AG09319 (cell line): ENCODE data around the gene ELOVL2.
"Not testable (repeated sequence)": the region's sequence is repeated elsewhere in the genome, so short reads cannot be mapped to it uniquely, and the experiment has no call there.

Source experiments
- DNase-seq: peaks from one replicate; pipeline ENCODE4 v3.0.0-alpha.2; 2010; ENCODE audit warnings: low read depth; ENCODE audit errors: extremely low read depth
- CTCF ChIP-seq: IDR thresholded peaks from 2 replicates; pipeline ENCODE4 v1.5.1; 2011; ENCODE audit warnings: low read depth, mild to moderate bottlenecking, inconsistent platforms, low read length, moderate library complexity

ELOVL2 gene

GRCh38 chr6:11012976-11013720, 31.0 kb downstream of the ELOVL2 start:
- TF ChIP-seq CTCF: no peak
- no peak for DNase-seq

DNA sequence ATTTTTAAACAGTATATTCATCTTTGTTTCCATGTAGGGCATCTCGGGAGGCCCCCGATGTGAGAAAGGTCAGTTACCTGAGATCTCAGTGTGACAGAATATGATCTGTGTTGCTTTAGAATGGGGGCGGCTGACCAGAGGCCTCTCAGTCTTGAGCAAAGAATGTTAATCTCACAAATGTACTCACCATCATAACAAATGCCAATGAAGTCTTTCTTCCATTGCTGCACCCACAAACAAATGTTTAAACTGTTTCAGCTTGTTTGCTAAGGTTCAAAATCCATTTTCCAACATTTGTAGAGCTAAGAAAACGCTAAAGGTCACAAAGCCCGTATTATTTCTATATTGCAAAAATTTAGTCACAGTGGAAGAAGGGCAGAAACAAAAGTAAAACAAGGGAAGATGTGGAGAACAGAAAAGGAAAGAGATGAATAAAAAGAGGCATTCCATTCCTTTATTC, 31.8 kb downstream of the ELOVL2 start:
- TF ChIP-seq CTCF: no peak
- DNase-seq: no peak

DNA sequence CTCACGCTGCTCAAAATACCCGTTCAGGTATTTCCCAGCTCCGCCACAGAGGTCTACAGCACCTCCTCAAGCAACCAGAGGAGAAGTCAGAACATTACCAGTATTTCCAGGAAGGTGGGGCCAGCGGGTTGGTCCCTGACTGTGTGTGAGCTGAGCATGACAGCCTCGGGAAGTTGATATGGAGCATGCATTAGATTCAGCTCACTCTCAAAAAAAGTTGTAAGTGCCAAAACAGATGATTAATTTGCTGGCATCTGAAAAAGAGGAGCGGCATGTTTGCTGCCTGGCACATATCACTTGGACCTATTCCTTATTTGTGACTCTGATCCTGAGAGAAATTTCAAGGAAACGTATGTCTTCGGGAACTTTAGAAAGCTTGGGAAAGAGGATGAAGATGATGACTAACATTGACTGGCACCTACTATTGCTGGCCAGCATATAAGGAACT, 32.3 kb downstream of the ELOVL2 start:
- DNase-seq: no peak
- TF ChIP-seq CTCF: no peak

GRCh38 chr6:11009353-11009752, 34.8 kb downstream of the ELOVL2 start:
- TF ChIP-seq CTCF: no peak
- no peak for DNase-seq

DNA sequence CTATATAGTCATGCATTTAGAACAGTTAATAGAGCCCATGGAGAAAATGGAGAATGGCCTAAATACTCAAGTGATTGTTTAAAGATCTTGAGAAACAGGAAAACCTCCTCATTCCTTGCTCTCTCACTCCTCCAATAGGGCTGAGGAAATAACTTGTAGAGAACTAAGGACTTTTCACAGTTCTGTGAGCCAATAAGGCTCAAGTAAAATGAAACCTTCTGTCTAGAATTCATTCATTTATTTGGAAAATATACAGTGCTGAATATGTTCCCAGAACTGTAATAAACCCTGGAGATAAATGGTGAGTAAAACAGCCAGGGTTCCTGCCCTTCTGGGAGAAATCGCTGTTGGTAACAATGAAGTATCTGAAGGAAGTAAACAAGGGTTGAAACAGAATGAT, 35.3 kb downstream of the ELOVL2 start:
- no peak for TF ChIP-seq CTCF
- DNase-seq: no peak

- DNase-seq: no peak
- no peak for TF ChIP-seq CTCF
Observed at GRCh38 chr6:11007715-11008608, 36.1 kb downstream of the ELOVL2 start.

- no peak for TF ChIP-seq CTCF
- peak; percentile 16 for DNase-seq
Observed at GRCh38 chr6:11006061-11006460, 38.0 kb downstream of the ELOVL2 start.

- DNase-seq: not testable (repeated sequence)
Observed at GRCh38 chr6:11003297-11003696, 40.8 kb downstream of the ELOVL2 start.
